Ishikawa (cell line): ENCODE results near the gene CD9.

Experiments
- CEBPB ChIP-seq: IDR thresholded peaks from 2 replicates; pipeline ENCODE4 v1.6.1; 2012
- CREB1 ChIP-seq: IDR thresholded peaks from 2 replicates; pipeline ENCODE4 v1.6.1; 2012; ENCODE audit warnings: low read depth
- EGR1 ChIP-seq: IDR thresholded peaks from 2 replicates; pipeline ENCODE4 v1.6.1; 2012
- EP300 ChIP-seq: IDR thresholded peaks from 2 replicates; pipeline ENCODE4 v1.6.1; 2012; ENCODE audit warnings: borderline replicate concordance
- FOXM1 ChIP-seq: IDR thresholded peaks from 2 replicates; pipeline ENCODE4 v1.6.1; 2012; ENCODE audit warnings: low read depth, borderline replicate concordance
- NFIC ChIP-seq: IDR thresholded peaks from 2 replicates; pipeline ENCODE4 v1.6.1; 2012
- RAD21 ChIP-seq: IDR thresholded peaks from 2 replicates; pipeline ENCODE4 v1.6.1; 2012; ENCODE audit warnings: low read depth
- TAF1 ChIP-seq: IDR thresholded peaks from 2 replicates; pipeline ENCODE4 v1.6.1; 2012; ENCODE audit warnings: low read depth, mild to moderate bottlenecking
- TCF12 ChIP-seq: IDR thresholded peaks from 2 replicates; pipeline ENCODE4 v1.6.1; 2012; ENCODE audit warnings: low read depth
- TEAD4 ChIP-seq: IDR thresholded peaks from 2 replicates; pipeline ENCODE4 v1.6.1; 2012
- YY1 ChIP-seq: IDR thresholded peaks from 2 replicates; pipeline ENCODE4 v1.6.1; 2012; ENCODE audit warnings: low read depth
- ZBTB7A ChIP-seq: IDR thresholded peaks from 2 replicates; pipeline ENCODE4 v1.6.1; 2012; ENCODE audit warnings: low read depth
- TF ChIP-seq, protein P1 (sequence below): IDR thresholded peaks from 2 replicates; pipeline ENCODE4 v1.6.1; 2012
- TF ChIP-seq, protein P2 (sequence below): IDR thresholded peaks from 2 replicates; pipeline ENCODE4 v1.6.1; 2012
- TF ChIP-seq, protein P3 (sequence below): IDR thresholded peaks from 2 replicates; pipeline ENCODE4 v1.6.1; 2012; ENCODE audit warnings: low read depth, mild to moderate bottlenecking

CD9 gene

DNA sequence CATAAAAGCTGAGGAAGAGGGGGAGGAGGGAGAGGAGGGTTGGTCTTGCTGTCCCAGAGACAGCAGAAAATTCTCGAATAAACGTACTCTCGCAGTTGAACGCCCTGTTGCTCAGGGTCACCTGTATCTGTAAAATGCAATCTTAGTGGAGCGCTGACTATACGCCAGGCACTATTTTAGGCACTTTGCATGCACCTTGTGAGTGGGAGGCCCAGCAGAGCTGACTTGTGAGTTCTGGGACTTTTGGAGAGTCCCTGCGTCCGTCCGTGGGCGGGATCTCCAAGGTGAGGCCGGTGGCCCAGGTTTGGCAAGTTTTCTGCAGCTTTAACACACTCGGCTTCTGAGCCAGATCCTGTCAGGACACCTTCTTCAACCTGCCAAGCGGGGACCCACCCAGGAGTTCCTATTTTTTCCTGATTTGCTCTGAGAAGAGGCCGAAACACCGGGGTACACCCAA, 77.8 kb downstream of the CD9 start:
- TF ChIP-seq EP300 (peak; percentile 45; the same call in 1 of the 2 replicates), TEAD4 (no peak; the same call in 1 of the 2 replicates), CREB1 (no peak), EGR1 (peak; percentile 94), FOXM1 (no peak), NFIC (peak; percentile 65), YY1 (no peak), ZBTB7A (no peak; the same call in 1 of the 2 replicates), RAD21 (no peak), TCF12 (peak; percentile 56; the same call in 1 of the 2 replicates), TAF1 (0 out of 2 replicates have a peak, but pooled peaks have one; percentile 61), CEBPB (peak; percentile 19; the same call in 1 of the 2 replicates)
- TF ChIP-seq, protein P1, sequence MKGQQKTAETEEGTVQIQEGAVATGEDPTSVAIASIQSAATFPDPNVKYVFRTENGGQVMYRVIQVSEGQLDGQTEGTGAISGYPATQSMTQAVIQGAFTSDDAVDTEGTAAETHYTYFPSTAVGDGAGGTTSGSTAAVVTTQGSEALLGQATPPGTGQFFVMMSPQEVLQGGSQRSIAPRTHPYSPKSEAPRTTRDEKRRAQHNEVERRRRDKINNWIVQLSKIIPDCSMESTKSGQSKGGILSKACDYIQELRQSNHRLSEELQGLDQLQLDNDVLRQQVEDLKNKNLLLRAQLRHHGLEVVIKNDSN = no peak
- TF ChIP-seq, protein P2, sequence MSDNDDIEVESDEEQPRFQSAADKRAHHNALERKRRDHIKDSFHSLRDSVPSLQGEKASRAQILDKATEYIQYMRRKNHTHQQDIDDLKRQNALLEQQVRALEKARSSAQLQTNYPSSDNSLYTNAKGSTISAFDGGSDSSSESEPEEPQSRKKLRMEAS = 0 out of 2 replicates have a peak, but pooled peaks have one; percentile 13
- TF ChIP-seq, protein P3, sequence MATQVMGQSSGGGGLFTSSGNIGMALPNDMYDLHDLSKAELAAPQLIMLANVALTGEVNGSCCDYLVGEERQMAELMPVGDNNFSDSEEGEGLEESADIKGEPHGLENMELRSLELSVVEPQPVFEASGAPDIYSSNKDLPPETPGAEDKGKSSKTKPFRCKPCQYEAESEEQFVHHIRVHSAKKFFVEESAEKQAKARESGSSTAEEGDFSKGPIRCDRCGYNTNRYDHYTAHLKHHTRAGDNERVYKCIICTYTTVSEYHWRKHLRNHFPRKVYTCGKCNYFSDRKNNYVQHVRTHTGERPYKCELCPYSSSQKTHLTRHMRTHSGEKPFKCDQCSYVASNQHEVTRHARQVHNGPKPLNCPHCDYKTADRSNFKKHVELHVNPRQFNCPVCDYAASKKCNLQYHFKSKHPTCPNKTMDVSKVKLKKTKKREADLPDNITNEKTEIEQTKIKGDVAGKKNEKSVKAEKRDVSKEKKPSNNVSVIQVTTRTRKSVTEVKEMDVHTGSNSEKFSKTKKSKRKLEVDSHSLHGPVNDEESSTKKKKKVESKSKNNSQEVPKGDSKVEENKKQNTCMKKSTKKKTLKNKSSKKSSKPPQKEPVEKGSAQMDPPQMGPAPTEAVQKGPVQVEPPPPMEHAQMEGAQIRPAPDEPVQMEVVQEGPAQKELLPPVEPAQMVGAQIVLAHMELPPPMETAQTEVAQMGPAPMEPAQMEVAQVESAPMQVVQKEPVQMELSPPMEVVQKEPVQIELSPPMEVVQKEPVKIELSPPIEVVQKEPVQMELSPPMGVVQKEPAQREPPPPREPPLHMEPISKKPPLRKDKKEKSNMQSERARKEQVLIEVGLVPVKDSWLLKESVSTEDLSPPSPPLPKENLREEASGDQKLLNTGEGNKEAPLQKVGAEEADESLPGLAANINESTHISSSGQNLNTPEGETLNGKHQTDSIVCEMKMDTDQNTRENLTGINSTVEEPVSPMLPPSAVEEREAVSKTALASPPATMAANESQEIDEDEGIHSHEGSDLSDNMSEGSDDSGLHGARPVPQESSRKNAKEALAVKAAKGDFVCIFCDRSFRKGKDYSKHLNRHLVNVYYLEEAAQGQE = 0 out of 2 replicates have a peak, but pooled peaks have one; percentile 16

DNA sequence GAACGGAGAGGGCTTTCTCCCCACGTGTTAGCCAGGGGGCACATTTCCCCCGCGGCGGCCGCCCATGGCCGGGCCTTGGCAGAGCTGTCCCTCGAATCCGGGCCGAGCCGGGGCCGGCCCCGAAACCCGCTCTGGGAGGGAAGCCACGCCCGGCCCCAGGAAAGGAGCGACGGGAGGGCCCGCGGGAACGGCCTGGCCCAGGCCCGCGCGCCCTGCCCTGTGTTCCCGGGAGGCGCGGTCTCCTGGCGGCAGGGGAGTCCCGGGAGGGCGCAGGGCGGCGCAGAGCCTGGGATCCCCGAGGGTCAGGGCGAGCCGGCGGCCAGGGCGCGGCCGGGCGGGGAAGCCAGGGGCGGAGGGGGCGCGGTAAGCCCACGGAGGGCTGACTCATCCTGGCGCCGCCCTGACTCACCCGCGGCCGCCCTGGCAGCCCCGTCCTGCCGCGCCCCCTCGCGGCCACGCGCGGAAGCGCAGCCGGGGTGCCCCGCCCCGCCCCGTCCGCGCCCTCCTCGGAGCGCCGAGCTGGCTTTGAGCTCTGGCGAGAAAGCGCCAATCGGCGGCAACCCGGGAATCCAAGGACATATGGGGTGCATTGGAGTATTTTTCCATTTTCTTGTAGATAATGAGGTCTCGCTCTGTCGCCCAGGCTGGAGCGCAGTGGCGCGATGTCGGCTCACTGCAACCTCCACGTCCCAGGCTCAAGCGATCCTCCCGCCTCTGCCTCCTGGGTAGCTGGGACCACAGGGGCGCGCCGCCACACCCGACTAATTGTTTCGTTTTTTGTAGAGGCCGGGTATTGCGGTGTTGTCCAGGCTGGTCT, 78.4 kb downstream of the CD9 start:
- TF ChIP-seq, protein P3 = no peak
- TF ChIP-seq ZBTB7A = peak; percentile 91
- TF ChIP-seq CREB1 = no peak
- TF ChIP-seq NFIC = peak; percentile 4
- TF ChIP-seq, protein P1 = no peak
- TF ChIP-seq FOXM1 = no peak
- peak; percentile 7; the same call in 1 of the 2 replicates for TF ChIP-seq EP300
- TF ChIP-seq TCF12 = peak; percentile 14; the same call in 1 of the 2 replicates
- TF ChIP-seq CEBPB = no peak; the same call in 1 of the 2 replicates
- TF ChIP-seq YY1 = peak; percentile 28; the same call in 1 of the 2 replicates
- TF ChIP-seq TAF1 = peak; percentile 45; the same call in 1 of the 2 replicates
- TF ChIP-seq, protein P2 = peak; percentile 56; the same call in 1 of the 2 replicates
- TF ChIP-seq TEAD4 = peak; percentile 16; the same call in 1 of the 2 replicates
- TF ChIP-seq RAD21 = peak; percentile 66; the same call in 1 of the 2 replicates
- TF ChIP-seq EGR1 = peak; percentile 54; the same call in 1 of the 2 replicates

DNA sequence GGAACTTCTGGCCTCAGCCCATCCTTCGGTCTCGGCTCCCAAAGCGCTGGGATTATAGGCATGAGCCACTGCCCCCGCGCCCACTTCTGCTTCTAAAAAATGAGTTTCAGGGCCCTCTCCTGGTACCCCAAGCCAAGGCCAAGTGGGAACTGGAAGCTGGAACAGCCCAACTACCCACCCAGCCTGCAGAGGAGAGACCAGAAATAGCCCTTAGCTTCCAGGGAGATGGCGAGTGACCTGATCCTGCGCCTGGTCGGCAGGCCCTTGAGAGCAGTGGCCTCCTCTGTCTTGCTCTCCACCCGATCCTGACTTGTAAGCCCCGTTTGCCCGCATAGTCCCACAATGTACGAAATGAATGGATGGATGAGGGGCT, 79.0 kb downstream of the CD9 start:
- TF ChIP-seq YY1 (no peak), ZBTB7A (no peak), EP300 (no peak), CREB1 (no peak), FOXM1 (no peak), NFIC (no peak)
- TF ChIP-seq, protein P3 = no peak
- TF ChIP-seq, protein P1 = no peak
